ENCODE data around the gene OBSCN. TPM values are rescaled to one million over a fixed set of nuclear protein-coding genes. Genes with fewer than 3 reads are reported as not detected.

The OBSCN gene
- total and polyA plus RNA-seq, 2 of the 13 experiments (the other 11 are each of a cell fraction or from before 2014, with no cell fraction given), result 0.20 TPM

DNA sequence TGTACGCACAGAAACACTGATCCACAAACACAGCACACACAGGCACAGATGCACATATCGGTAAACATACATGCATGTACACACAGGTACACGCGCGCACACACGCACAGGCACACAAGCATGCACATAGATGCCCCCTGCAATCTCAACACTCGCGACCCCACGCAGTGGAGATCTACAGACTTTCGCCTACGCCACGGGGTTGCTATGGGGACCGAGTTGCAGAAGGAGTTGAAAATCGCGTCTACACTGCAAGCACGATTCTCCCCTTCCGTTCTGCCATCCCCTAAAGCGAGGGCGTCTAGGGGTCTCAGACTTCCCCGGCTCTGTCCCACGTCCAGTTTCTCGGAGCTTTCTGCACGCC is 208.0 kb downstream of the OBSCN start:
- peaks cover 26% of the 10 kb centered on the region for H3K4me1 ChIP-seq (ENCODE audit: insufficient read depth, low read length)
- intact Hi-C loops (cut with micrococcal nuclease; ENCODE audit: unreplicated experiment), result no loop called here
- ChIA-PET POLR2A (no interaction called here), CTCF (ENCODE audit: low intra/inter-chr PET ratio, low total read pairs) (no interaction called here)
- peak overlapping the region; percentile 34; the same call in 1 of the 2 replicates for H3K9ac ChIP-seq (ENCODE audit: insufficient read depth, low read depth, low read length)
- H4K20me1 ChIP-seq (ENCODE audit: insufficient read depth, low read length), result no peaks in the 10 kb centered on the region
- no peak for DNase-seq (ENCODE audit: low spot score)
- no TSS peak for BruUV-seq (replicated peaks)
- in situ Hi-C loops (cut with HindIII; ENCODE audit: extremely low pct_ligation_motif_present, low pct_unique_long_range_greater_than_20kb), result no loop called here
- H3K79me2 ChIP-seq (ENCODE audit: insufficient read depth, low read length), result no peaks in the 10 kb centered on the region
- H3K9me3 ChIP-seq (ENCODE audit: low read length), result no peaks in the 10 kb centered on the region
- TF ChIP-seq ZNF747 (CRISPR knock-in tag; IDR thresholded peaks at IDR 0.05; ENCODE audit: borderline replicate concordance) (0 out of 2 replicates have a peak, but pooled peaks have one; percentile 15), HNF4G (IDR thresholded peaks at IDR 0.05; ENCODE audit: borderline replicate concordance, low read depth, low read length) (no peak), HNF4G (CRISPR knock-in tag; IDR thresholded peaks at IDR 0.05; ENCODE audit: borderline replicate concordance, low read depth) (0 out of 2 replicates have a peak, but pooled peaks have one; percentile 16), SMAD1 (CRISPR knock-in tag; IDR thresholded peaks at IDR 0.05; ENCODE audit: borderline replicate concordance, low read depth) (0 out of 2 replicates have a peak, but pooled peaks have one; percentile 68), PAX8 (CRISPR knock-in tag; IDR thresholded peaks at IDR 0.05; ENCODE audit: borderline replicate concordance) (no peak), ZNF703 (CRISPR knock-in tag; IDR thresholded peaks at IDR 0.05; ENCODE audit: borderline replicate concordance) (no peak)
- no peak for FAIRE-seq
- H3K4me2 ChIP-seq (ENCODE audit: low read depth, low read length), result peak overlapping the region; percentile 82
- no peak overlapping the region for H3K27ac ChIP-seq (ENCODE audit: extremely low read length, insufficient read depth, low read length)
- ATAC-seq, result no peak
- peak overlapping the region; percentile 40 to 69 (median 55); a peak in 4 of 6 replicates for H3K4me3 ChIP-seq (replicated peaks in 1 of 3; ENCODE audit: insufficient read depth in 1 of 3, low read depth in 2 of 3, low read length in 3 of 3)
- H2AFZ ChIP-seq (ENCODE audit: low read length), result no peak overlapping the region
- WGBS (ENCODE audit: low lambda C conversion rate), result 68% methylated on average over 17 of the region's 23 CpGs
- no peaks in the 10 kb centered on the region for H3K36me3 ChIP-seq (replicated peaks in 1 of 2; ENCODE audit: control insufficient read depth in 1 of 2, insufficient read depth in 2 of 2, low read length in 2 of 2)
- peaks cover 0 to 6% of the 10 kb centered on the region in 2 experiments; a peak in 2 of 5 replicates for H3K27me3 ChIP-seq (ENCODE audit: control insufficient read depth in 1 of 2, insufficient read depth in 2 of 2, low read length in 2 of 2)

DNA sequence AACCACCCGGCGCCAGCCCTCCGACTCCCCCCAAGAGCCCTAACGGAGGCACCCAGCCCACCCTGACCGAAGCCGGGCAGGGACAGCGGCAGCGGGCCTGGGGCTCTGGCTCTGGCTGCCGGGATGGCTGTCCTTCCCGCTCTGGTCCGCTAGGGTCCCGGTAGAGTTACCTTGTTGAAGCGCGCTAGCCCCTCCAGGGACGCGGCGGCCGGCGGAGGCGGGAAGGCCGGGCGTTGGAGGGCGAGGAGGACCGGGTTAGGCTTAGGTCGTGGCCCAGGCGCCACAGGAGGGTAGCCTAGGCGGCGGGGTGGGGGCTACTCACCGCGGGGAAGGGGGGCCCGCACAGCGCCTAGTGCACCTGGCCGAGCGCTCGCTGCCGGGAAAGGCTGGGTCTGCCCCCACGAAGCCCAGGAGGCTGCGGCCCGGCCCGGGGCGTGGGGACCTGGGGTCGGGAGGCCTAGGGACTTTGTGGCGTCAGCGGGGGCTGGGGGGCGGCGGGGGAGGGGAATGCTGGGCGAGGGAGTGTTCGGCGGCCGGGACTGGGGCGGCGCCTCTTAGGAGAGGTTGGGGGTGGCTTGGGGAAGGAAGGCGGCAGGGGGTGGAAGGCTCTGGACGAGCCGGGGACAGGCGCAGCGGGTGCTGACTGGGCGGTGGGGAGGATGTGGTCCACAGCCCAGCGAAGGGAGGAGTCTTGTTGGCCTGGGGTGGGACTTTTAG is 208.5 kb downstream of the OBSCN start, which contains the start of gene TRIM17:
Gene TRIM17, minus strand, starts transcription at position 645 of the 717 bp plus-strand sequence. CDS start 1,789 bp downstream, outside the sequence.
- peaks cover 0 to 6% of the 10 kb centered on the region in 2 experiments; a peak in 2 of 5 replicates for H3K27me3 ChIP-seq (ENCODE audit: control insufficient read depth in 1 of 2, insufficient read depth in 2 of 2, low read length in 2 of 2)
- POLR2A ChIA-PET, result no interaction called here
- peak within 1 kb of the TSS; percentile 40 to 69 (median 55); a peak in 5 of 6 replicates for H3K4me3 ChIP-seq (replicated peaks in 1 of 3; ENCODE audit: insufficient read depth in 1 of 3, low read depth in 2 of 3, low read length in 3 of 3)
- no peak for FAIRE-seq
- H3K36me3 ChIP-seq (replicated peaks in 1 of 2; ENCODE audit: control insufficient read depth in 1 of 2, insufficient read depth in 2 of 2, low read length in 2 of 2), result no peaks in the 10 kb centered on the region
- H2AFZ ChIP-seq (ENCODE audit: low read length), result no peak within 1 kb of the TSS
- DNase-seq (ENCODE audit: low spot score), result peak; percentile 42
- no peaks in the 10 kb centered on the region for H4K20me1 ChIP-seq (ENCODE audit: insufficient read depth, low read length)
- intact Hi-C loops (cut with micrococcal nuclease; ENCODE audit: unreplicated experiment) (no loop called here), in situ Hi-C loops (cut with HindIII; ENCODE audit: extremely low pct_ligation_motif_present, low pct_unique_long_range_greater_than_20kb) (no loop called here)
- BruUV-seq (replicated peaks), result no TSS peak
- CTCF ChIA-PET (ENCODE audit: low intra/inter-chr PET ratio, low total read pairs), result no interaction called here
- H3K27ac ChIP-seq (ENCODE audit: extremely low read length, insufficient read depth, low read length), result no peak within 1 kb of the TSS
- ATAC-seq, result peak; percentile 94
- peak within 1 kb of the TSS; percentile 34; the same call in 1 of the 2 replicates for H3K9ac ChIP-seq (ENCODE audit: insufficient read depth, low read depth, low read length)
- H3K79me2 ChIP-seq (ENCODE audit: insufficient read depth, low read length), result no peaks in the 10 kb centered on the region
- H3K9me3 ChIP-seq (ENCODE audit: low read length), result no peaks in the 10 kb centered on the region
- H3K4me2 ChIP-seq (ENCODE audit: low read depth, low read length), result peak within 1 kb of the TSS; percentile 82
- peaks cover 25% of the 10 kb centered on the region for H3K4me1 ChIP-seq (ENCODE audit: insufficient read depth, low read length)
- 5% methylated on average over 22 of the region's 59 CpGs for WGBS (ENCODE audit: low lambda C conversion rate)
- no peak for TF ChIP-seq ESRRA (CRISPR knock-in tag; IDR thresholded peaks at IDR 0.05; ENCODE audit: low read depth)
- peak; percentile 95 for TF ChIP-seq KDM2A (CRISPR knock-in tag; IDR thresholded peaks at IDR 0.05; ENCODE audit: borderline replicate concordance, low read depth)
- TF ChIP-seq, protein P1, sequence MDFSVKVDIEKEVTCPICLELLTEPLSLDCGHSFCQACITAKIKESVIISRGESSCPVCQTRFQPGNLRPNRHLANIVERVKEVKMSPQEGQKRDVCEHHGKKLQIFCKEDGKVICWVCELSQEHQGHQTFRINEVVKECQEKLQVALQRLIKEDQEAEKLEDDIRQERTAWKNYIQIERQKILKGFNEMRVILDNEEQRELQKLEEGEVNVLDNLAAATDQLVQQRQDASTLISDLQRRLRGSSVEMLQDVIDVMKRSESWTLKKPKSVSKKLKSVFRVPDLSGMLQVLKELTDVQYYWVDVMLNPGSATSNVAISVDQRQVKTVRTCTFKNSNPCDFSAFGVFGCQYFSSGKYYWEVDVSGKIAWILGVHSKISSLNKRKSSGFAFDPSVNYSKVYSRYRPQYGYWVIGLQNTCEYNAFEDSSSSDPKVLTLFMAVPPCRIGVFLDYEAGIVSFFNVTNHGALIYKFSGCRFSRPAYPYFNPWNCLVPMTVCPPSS (IDR thresholded peaks at IDR 0.05), result no peak
- no peak for TF ChIP-seq KLF6 (CRISPR knock-in tag; IDR thresholded peaks at IDR 0.05)
- TF ChIP-seq, protein P2, sequence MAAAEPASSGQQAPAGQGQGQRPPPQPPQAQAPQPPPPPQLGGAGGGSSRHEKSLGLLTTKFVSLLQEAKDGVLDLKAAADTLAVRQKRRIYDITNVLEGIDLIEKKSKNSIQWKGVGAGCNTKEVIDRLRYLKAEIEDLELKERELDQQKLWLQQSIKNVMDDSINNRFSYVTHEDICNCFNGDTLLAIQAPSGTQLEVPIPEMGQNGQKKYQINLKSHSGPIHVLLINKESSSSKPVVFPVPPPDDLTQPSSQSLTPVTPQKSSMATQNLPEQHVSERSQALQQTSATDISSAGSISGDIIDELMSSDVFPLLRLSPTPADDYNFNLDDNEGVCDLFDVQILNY (CRISPR knock-in tag; conservative IDR thresholded peaks at IDR 0.05), result no peak
